OCI-LY7 (cell line): ENCODE measurements around the gene ANKRD16. TPM values are rescaled to one million over a fixed set of nuclear protein-coding genes. Genes with fewer than 3 reads are reported as not detected.

Source experiments
- BruUV-seq: library from RNA; stranded (reverse); fragments of 400-500 nt; replicated peaks from 2 replicates; lab custom pipeline; 2021; lab: Mats Ljungman, UMichigan
- CTCF ChIA-PET: fragments of 300-600 bp; sonication (Branson Sonifier 250); formaldehyde crosslinking; loops from one replicate; lab custom pipeline; 2022; ENCODE audit warnings: antibody characterized with exemption; ENCODE audit not compliant: unreplicated experiment; lab: Charles Lee
- POLR2A ChIA-PET: fragments of 300-600 bp; sonication (Branson Sonifier 250); formaldehyde crosslinking; loops from one replicate; lab custom pipeline; 2022; ENCODE audit warnings: antibody characterized with exemption; lab: Charles Lee
- DNase-seq: peaks from one replicate; pipeline ENCODE4 v3.0.0-alpha.2; 2015; ENCODE audit warnings: low spot score
- H2AFZ ChIP-seq: fragments of 200-600 bp; sonication (generic), shearing (Covaris generic); 2 replicates; pipeline ENCODE4 v1.6.1; 2014; ENCODE audit warnings: mild to moderate bottlenecking, antibody characterized with exemption, low read length, moderate library complexity
- H3K27ac ChIP-seq: fragments of 200-600 bp; sonication (generic); 2 replicates; pipeline ENCODE4 v1.5.1; 2014; ENCODE audit warnings: mixed run types, low read depth, mild to moderate bottlenecking, moderate library complexity, low read length, inconsistent platforms; ENCODE audit not compliant: poor library complexity, severe bottlenecking
- H3K36me3 ChIP-seq: fragments of 200-600 bp; sonication (generic); 2 replicates; pipeline ENCODE4 v1.6.1; 2014; ENCODE audit warnings: mild to moderate bottlenecking, antibody characterized with exemption, low read length, moderate library complexity, mixed read lengths; ENCODE audit not compliant: insufficient read depth
- H3K4me1 ChIP-seq: fragments of 200-600 bp; sonication (generic); 2 replicates; pipeline ENCODE4 v1.5.1; 2014; ENCODE audit warnings: mild to moderate bottlenecking, low read length; ENCODE audit not compliant: insufficient read depth, poor library complexity, severe bottlenecking
- H3K4me2 ChIP-seq: fragments of 200-600 bp; sonication (generic); 2 replicates; pipeline ENCODE4 v1.6.1; 2014; ENCODE audit warnings: mild to moderate bottlenecking, low read length
- H3K4me3 ChIP-seq: fragments of 200-600 bp; sonication (generic); 2 replicates; pipeline ENCODE4 v1.5.1; 2014; ENCODE audit warnings: mild to moderate bottlenecking, low read depth, low read length; ENCODE audit not compliant: poor library complexity, severe bottlenecking
- H3K79me2 ChIP-seq: fragments of 200-600 bp; sonication (generic); 2 replicates; pipeline ENCODE4 v1.6.1; 2016; ENCODE audit warnings: low read depth, mild to moderate bottlenecking, low read length, moderate library complexity, mixed read lengths; ENCODE audit not compliant: insufficient read depth
- H3K9me2 ChIP-seq: fragments of 200-600 bp; sonication (generic); 2 replicates; pipeline ENCODE4 v1.6.1; 2016; ENCODE audit warnings: mild to moderate bottlenecking, low read length, mixed read lengths; ENCODE audit not compliant: insufficient read depth
- H3K9me3 ChIP-seq: fragments of 200-600 bp; sonication (generic); 2 replicates; pipeline ENCODE4 v1.6.1; 2014; ENCODE audit warnings: mild to moderate bottlenecking, mixed run types, low read length, mixed read lengths
- H4K20me1 ChIP-seq: fragments of 200-600 bp; sonication (generic); 2 replicates; pipeline ENCODE4 v1.6.1; 2014; ENCODE audit warnings: mild to moderate bottlenecking, antibody characterized with exemption, low read length, moderate library complexity, mixed read lengths; ENCODE audit not compliant: insufficient read depth
- EZH2phosphoT487 ChIP-seq: fragments of 200-600 bp; sonication (generic); IDR thresholded peaks from 2 replicates; pipeline ENCODE4 v1.6.1; 2018; ENCODE audit warnings: low read depth, borderline replicate concordance, mild to moderate bottlenecking, mixed run types, antibody characterized with exemption, low read length, moderate library complexity, mixed read lengths
- intact Hi-C: fragments of 100-400 bp; cut with micrococcal nuclease; formaldehyde crosslinking; loops from one replicate; pipeline ENCODE4 v1.10.0; 2022; ENCODE audit not compliant: unreplicated experiment
- total RNA-seq, 2 experiments: library from RNA; depleted of rRNA in 1 of 2; stranded (reverse); fragments of >200 nt in 1 of 2; shearing (Covaris generic) in 1 of 2; gene quantifications; 2 replicates each; pipeline ENCODE4 v1.2.3, GENCODE V29; 2014 to 2022
- TF ChIP-seq, protein P1 (sequence below): fragments of 200-600 bp; sonication (generic); conservative IDR thresholded peaks from 2 replicates; pipeline ENCODE4 v1.5.1; 2014; ENCODE audit warnings: mild to moderate bottlenecking, antibody characterized with exemption, low read length, moderate library complexity, mixed read lengths

ANKRD16 gene
- total RNA-seq, 2 experiments from 2014 or later, result 7.9 to 12.0 TPM

DNA sequence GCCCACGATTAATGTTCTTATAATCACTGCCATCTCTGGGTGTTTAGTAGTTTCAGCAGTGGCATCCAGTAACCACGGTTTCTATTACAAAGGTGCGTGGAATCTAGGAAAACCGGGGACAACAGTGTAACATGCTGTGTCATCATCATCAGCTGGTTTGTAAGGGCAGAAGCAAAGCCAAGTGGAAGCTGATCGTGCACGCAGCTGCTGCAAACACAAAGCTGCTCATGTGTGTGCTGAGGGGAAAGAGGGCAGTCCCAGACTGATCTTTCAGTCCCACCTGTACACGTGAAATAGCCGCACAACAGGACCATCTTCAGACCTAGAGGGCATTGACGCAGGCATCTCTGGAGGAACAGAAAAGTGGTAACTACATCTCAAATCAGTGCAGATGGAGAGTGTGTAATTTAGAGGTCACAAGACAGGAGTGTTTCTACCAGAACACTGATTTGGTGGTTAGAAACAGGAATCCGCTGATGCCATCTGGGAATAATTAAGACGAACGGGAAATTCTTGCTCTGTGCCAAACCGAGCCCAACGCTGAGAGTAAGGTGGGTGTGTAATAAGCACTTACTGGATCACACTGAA, 13.4 kb downstream of the ANKRD16 start:
- ChIA-PET CTCF (no interaction called here), POLR2A (interaction anchor here (1.1 to 1.3 kb wide), 2 partner anchors 14 to 65 kb away, joined by 3 to 4 read pairs; partner anchors contain the start of genes ANKRD16 and FBH1)
- Histone ChIP-seq H3K9me2 (no peaks in the 10 kb centered on the region), H2AFZ (no peak overlapping the region), H3K4me3 (no peak overlapping the region), H3K36me3 (peaks cover 42% of the 10 kb centered on the region; the same call in 1 of the 2 replicates), H3K27ac (no peak overlapping the region), H3K9me3 (no peaks in the 10 kb centered on the region), H3K4me2 (no peak overlapping the region), H3K79me2 (no peaks in the 10 kb centered on the region), H4K20me1 (no peaks in the 10 kb centered on the region), H3K4me1 (peaks cover 10% of the 10 kb centered on the region)
- intact Hi-C loops, result loop anchor here (10.0 kb wide), 1 partner anchor 431 kb away; no protein-coding TSS in a partner anchor
- no peak for TF ChIP-seq EZH2phosphoT487
- TF ChIP-seq, protein P1, sequence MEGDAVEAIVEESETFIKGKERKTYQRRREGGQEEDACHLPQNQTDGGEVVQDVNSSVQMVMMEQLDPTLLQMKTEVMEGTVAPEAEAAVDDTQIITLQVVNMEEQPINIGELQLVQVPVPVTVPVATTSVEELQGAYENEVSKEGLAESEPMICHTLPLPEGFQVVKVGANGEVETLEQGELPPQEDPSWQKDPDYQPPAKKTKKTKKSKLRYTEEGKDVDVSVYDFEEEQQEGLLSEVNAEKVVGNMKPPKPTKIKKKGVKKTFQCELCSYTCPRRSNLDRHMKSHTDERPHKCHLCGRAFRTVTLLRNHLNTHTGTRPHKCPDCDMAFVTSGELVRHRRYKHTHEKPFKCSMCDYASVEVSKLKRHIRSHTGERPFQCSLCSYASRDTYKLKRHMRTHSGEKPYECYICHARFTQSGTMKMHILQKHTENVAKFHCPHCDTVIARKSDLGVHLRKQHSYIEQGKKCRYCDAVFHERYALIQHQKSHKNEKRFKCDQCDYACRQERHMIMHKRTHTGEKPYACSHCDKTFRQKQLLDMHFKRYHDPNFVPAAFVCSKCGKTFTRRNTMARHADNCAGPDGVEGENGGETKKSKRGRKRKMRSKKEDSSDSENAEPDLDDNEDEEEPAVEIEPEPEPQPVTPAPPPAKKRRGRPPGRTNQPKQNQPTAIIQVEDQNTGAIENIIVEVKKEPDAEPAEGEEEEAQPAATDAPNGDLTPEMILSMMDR, result no peak
- BruUV-seq, result no TSS peak
- no peak for DNase-seq

DNA sequence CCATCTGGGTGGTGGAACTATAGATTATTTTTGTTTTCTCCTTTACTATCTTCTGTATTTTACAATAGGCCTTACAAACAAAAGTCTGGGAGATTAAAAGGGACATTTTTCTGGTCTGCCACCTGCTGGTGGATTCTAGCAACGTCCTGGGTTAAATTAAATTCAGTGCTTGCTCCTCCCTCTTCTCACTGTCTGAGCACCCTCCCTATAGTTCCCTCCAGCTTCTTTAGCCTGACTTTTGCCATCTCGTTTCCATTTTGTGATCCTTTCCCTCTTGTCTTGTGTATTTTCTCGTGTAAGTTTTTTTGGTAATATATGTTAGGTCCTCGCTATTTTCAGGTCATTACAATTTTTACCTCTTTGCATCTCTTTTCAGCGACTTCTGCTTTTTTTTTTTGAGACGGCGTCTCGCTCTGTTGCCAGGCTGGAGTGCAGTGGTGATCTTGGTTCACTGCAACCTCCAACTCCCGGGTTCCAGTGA, 16.1 kb downstream of the ANKRD16 start:
- H3K9me3 ChIP-seq, result peaks cover 6% of the 10 kb centered on the region; the same call in 1 of the 2 replicates
- no peaks in the 10 kb centered on the region for H3K9me2 ChIP-seq
- no peak overlapping the region for H2AFZ ChIP-seq
- no peaks in the 10 kb centered on the region for H4K20me1 ChIP-seq
- no peaks in the 10 kb centered on the region for H3K79me2 ChIP-seq
- H3K4me1 ChIP-seq, result peaks cover 10% of the 10 kb centered on the region
- peak; percentile 79 for DNase-seq
- ChIA-PET POLR2A (interaction anchor here (0.6 to 1.5 kb wide), 11 partner anchors 12 to 133 kb away, joined by 3 to 6 read pairs (median 4); partner anchors contain the start of gene FBH1), CTCF (interaction anchor here (1.0 kb wide), 1 partner anchor 30 kb away, joined by 3 read pairs; no protein-coding TSS in a partner anchor)
- no peak overlapping the region for H3K4me3 ChIP-seq
- TF ChIP-seq, protein P1, result peak; percentile 86
- no peak for TF ChIP-seq EZH2phosphoT487
- no TSS peak for BruUV-seq
- no peak overlapping the region for H3K27ac ChIP-seq
- H3K36me3 ChIP-seq, result peaks cover 31% of the 10 kb centered on the region
- intact Hi-C loops, result loop anchor here (1.0 to 10.0 kb wide), 4 partner anchors 32 to 429 kb away; partner anchors contain the start of gene GDI2
- peak overlapping the region; percentile 23; the same call in 1 of the 2 replicates for H3K4me2 ChIP-seq

DNA sequence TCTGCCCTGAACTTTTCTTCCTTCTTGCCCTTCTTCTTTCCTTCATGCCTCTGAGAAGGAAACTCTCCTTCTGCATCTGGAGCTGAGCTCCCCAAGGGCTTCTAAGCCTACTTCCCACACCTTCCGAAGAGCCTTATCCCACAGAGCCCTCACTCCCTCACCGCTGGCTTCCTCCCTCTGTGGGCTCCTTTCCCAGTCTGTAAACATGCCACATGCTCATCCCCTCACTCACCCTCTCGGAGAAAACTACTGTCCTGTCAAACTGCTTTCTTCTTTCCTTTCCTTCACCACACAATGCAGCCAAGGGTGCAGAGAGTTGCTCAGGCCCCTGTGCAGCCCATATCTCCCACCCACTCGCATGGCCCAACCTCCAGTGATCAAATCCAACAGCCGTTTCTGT, 18.1 kb downstream of the ANKRD16 start:
- Histone ChIP-seq H3K9me3 (peaks cover 15% of the 10 kb centered on the region; the same call in 1 of the 2 replicates), H3K36me3 (peaks cover 17% of the 10 kb centered on the region), H4K20me1 (no peaks in the 10 kb centered on the region), H3K4me1 (peaks cover 10% of the 10 kb centered on the region), H2AFZ (no peak overlapping the region), H3K4me2 (no peak overlapping the region), H3K27ac (no peak overlapping the region), H3K9me2 (no peaks in the 10 kb centered on the region), H3K4me3 (no peak overlapping the region), H3K79me2 (no peaks in the 10 kb centered on the region)
- intact Hi-C loops, result loop anchor here (10.0 kb wide), 1 partner anchor 427 kb away; no protein-coding TSS in a partner anchor
- TF ChIP-seq, protein P1, result no peak
- TF ChIP-seq EZH2phosphoT487, result no peak
- ChIA-PET CTCF (no interaction called here), POLR2A (interaction anchor here (1.0 to 2.7 kb wide), 2 partner anchors 13 to 15 kb away, joined by 4 to 11 read pairs; no protein-coding TSS in a partner anchor)
- no TSS peak for BruUV-seq
- no peak for DNase-seq
